Spleen (tissue), 7 donors: ENCODE results near the gene PRSS57.

Source experiments
- POLR2A ChIP-seq, 3 donors: fragments of 450-650 bp; IDR thresholded peaks; one replicate each; pipeline ENCODE4 v1.5.1; 2017; ENCODE audit warnings: antibody characterized with exemption in 3 of 3, mild to moderate bottlenecking in 1 of 3
- POLR2AphosphoS5 ChIP-seq, 3 donors: sonication (generic); formaldehyde crosslinking; IDR thresholded peaks; one replicate each; pipeline ENCODE4 v1.5.1; 2017; ENCODE audit warnings: antibody characterized with exemption in 3 of 3
- TF ChIP-seq, protein P1 (sequence below), 11 experiments: fragments of 200-600 bp in 7 of 11; fragments of 450-650 bp in 4 of 11; sonication (generic) in 4 of 11; IDR thresholded peaks in 8 of 11; conservative IDR thresholded peaks in 3 of 11; 1 replicate in 7 of 11; 2 replicates in 4 of 11; pipeline versions ENCODE4 v1.4.0 to v1.8.0; 2016 to 2021; ENCODE audit warnings: antibody characterized with exemption in 11 of 11, inconsistent platforms in 4 of 11, mild to moderate bottlenecking in 1 of 11
- donor health status: DM: no; HTN: no; CAD: no; lungs with moderate emphysema.
- donor health status: DM: no; HTN: no; CAD: no.
- donor health status: DM: no; HTN: no; CAD: no.

- TF ChIP-seq, protein P1, sequence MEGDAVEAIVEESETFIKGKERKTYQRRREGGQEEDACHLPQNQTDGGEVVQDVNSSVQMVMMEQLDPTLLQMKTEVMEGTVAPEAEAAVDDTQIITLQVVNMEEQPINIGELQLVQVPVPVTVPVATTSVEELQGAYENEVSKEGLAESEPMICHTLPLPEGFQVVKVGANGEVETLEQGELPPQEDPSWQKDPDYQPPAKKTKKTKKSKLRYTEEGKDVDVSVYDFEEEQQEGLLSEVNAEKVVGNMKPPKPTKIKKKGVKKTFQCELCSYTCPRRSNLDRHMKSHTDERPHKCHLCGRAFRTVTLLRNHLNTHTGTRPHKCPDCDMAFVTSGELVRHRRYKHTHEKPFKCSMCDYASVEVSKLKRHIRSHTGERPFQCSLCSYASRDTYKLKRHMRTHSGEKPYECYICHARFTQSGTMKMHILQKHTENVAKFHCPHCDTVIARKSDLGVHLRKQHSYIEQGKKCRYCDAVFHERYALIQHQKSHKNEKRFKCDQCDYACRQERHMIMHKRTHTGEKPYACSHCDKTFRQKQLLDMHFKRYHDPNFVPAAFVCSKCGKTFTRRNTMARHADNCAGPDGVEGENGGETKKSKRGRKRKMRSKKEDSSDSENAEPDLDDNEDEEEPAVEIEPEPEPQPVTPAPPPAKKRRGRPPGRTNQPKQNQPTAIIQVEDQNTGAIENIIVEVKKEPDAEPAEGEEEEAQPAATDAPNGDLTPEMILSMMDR (IDR thresholded peaks at IDR 0.05 in 8 of 11, conservative IDR thresholded peaks at IDR 0.05 in 3 of 11): no peak
- TF ChIP-seq POLR2A (IDR thresholded peaks at IDR 0.05) (no peak), POLR2AphosphoS5 (IDR thresholded peaks at IDR 0.05) (no peak)
These were observed 44.0 kb downstream of the PRSS57 start for GRCh38 chr19:651114-651818.
